Fibroblast of the aortic adventitia (primary cell): ENCODE results near the gene NFU1. TPM values are rescaled to one million over a fixed set of nuclear protein-coding genes. Genes with fewer than 3 reads are reported as not detected.
A peak's percentile ranks its signal among the peaks of the same experiment; 100 is the strongest.

Experiments
- DNase-seq: peaks from one replicate; pipeline ENCODE4 v3.0.0-alpha.2; 2010; ENCODE audit warnings: low read depth
- H3K4me3 ChIP-seq: 2 replicates; pipeline ENCODE4 v1.5.1; 2011; ENCODE audit warnings: low read depth, mild to moderate bottlenecking, control low read depth, low read length, moderate library complexity
- CTCF ChIP-seq: IDR thresholded peaks from 2 replicates; pipeline ENCODE4 v1.5.1; 2011; ENCODE audit warnings: mild to moderate bottlenecking, low read length, control low read depth, inconsistent platforms; ENCODE audit not compliant: insufficient read depth
- total RNA-seq: library from RNA; depleted of rRNA; stranded (reverse); fragments of >200 nt; gene quantifications from 2 replicates; pipeline ENCODE4 v1.2.3, GENCODE V29; 2012; ENCODE audit warnings: low replicate concordance

The NFU1 gene
- total RNA-seq, 1 donor, result 54.0 TPM

DNA sequence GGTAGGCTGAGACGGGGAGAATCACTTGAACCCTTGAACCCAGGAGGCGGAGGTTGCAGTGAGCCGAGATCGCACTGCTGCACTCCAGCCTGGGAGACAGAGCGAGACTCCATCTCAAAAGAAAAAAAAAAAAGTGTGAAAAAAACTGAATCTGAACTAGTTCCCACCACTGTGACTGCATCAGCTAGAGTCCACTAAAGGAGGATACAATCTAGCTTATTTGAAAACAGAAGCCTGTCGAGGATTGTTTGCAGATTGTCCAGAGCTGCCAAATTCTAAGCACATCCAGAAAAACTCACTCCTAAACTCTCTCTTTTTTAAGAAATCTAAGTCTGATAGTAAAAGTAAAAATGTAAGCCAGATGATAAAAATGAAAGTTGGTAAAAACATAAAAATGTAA is 60.8 kb downstream of the NFU1 start:
- H3K4me3 ChIP-seq, result no peak overlapping the region
- TF ChIP-seq CTCF, result no peak
- DNase-seq, result no peak

DNA sequence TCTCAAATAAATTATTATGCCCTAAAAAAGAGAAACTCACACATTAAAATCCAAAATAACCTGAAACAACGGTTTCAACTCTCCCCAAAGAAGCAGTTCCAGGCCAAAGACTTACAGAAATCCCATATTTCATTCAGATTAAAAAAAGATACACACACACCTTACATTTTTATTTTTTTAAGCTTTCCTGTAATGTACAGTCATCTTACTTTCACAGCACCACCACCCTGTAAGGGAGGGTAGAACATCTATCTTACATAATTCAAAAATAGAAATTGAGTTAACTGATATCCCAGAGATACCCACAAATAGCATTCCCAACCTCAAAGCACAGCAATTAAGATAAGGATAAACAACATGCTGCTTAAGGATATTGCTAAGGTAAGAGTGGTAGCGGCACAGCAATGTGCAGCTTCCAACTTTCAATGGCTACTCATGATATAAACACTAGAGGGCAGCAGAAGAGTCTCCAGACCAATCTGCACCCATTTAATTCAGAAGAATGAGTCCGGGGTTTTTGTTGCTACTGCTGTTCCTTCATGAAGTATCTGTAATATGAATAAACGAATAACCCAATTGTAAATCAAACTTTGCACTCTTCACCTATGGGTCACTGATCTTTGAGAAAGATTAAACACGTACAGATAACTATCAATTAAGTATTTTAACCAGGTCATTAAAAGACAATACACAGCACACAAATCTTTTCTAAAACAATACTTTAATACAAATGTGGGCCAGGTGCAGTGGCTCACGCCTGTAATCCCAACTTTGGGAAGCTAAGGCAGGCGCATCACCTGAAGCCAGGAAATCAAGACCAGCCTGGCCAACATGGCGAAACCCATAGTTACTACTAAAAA is 61.5 kb downstream of the NFU1 start:
- TF ChIP-seq CTCF, result peak; percentile 50
- DNase-seq, result peak; percentile 39
- H3K4me3 ChIP-seq, result no peak overlapping the region

- no peak for DNase-seq
- no peak for TF ChIP-seq CTCF
- no peak overlapping the region for H3K4me3 ChIP-seq
Observed at GRCh38 chr2:69372767-69373166, 64.5 kb downstream of the NFU1 start.

- H3K4me3 ChIP-seq, result no peak overlapping the region
- DNase-seq, result no peak
- no peak for TF ChIP-seq CTCF
Observed at GRCh38 chr2:69369802-69370201, 67.4 kb downstream of the NFU1 start.

GRCh38 chr2:69368588-69368987 is 68.6 kb downstream of the NFU1 start:
- TF ChIP-seq CTCF, result no peak
- DNase-seq, result no peak
- H3K4me3 ChIP-seq, result no peak overlapping the region

- no peak for DNase-seq
- no peak for TF ChIP-seq CTCF
- no peak overlapping the region for H3K4me3 ChIP-seq
Observed at GRCh38 chr2:69359371-69359770, 77.9 kb downstream of the NFU1 start.
